Measurements from ENCODE around the gene CMTM1.
"Not testable (repeated sequence)": the region's sequence is repeated elsewhere in the genome, so short reads cannot be mapped to it uniquely, and the experiment has no call there.

The CMTM1 gene

GRCh38 chr16:66617010-66617434, 50.8 kb downstream of the CMTM1 start:
- no peak for DNase-seq

DNA sequence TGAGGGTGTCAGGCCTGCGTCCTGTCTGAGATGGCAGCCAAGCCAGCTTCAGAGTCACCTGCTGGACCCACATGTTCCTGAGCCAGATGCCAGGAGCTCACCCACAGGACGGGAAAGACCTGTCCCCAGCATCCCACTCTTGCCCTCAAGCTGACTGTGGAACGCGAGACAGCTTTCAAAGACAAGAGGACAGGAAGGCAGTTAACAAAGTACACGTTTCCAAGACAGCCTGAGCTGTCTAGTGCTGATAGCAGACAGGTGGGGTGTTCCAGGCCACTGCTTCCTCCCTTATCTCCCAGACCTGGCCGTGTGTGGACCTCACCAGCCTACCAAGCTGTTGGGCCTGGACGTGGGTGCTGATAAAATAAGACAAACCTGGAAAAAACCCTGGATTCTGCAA, 51.5 kb downstream of the CMTM1 start:
- DNase-seq: no peak

- no peak for DNase-seq
Observed at GRCh38 chr16:66618588-66619375, 52.5 kb downstream of the CMTM1 start.

DNA sequence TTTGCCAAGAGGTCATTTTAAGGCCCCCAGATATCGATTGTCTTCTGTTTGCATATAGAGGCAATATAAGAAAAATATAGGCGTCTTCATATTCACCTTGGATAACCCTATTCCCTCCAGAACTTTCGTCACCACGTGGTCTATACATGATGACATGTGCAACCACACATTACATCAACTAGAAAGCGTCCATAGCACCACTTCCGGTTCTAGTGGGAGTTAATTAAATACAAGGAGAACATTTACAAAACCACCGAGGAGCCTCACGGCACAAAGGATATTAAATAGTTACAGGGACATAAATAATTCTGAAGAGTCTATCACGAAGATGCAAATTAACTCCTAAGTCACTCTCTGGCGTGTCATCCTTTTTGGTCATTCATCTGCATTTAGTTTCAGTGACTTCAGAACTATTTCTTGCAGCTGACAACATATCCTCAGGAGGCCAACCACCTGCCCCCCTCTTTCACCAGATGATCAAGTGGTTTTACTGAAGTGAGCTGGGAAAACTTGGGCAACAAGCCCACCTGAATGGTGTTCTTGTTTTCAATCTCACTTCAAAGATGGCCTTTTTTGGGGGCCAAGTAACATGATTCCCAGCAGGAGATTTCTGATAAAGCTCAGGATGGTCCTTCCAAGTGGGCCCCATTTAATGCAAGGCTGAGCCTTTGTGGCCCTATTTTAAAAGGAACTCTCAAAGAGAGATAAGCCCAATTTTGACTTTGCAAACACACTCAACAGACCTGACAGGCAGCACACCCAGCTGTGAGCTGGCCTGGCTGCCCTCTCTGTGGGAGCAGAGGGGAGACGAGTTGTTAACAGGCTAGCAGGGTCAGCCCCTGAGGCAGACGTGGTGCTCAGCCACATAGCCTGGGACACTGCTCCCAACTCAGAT, 53.5 kb downstream of the CMTM1 start:
- DNase-seq: no peak

- no peak for DNase-seq
Observed at GRCh38 chr16:66620429-66620795, 54.2 kb downstream of the CMTM1 start.

DNA sequence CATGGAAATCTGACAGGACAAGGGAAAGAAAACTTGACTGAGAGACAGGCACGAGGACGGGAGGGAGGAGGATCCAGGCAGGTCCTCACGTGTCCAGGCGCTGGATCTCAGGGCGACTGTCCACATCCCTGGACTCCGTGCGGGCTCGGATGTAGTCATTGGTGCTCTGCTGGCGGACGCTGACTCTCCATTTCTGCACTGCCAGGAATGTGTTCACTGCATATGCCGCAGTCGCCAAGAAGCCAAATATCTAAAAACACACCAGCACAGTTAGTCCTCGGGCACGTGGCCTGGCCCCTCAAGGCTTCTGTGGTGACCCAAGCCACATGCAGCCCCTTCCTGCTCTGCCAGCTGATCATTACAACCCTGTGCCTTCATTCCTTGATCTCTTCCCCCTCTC, 55.7 kb downstream of the CMTM1 start:
- DNase-seq: no peak

GRCh38 chr16:66622863-66623262, 56.6 kb downstream of the CMTM1 start:
- no peak for DNase-seq

GRCh38 chr16:66623755-66624154, 57.5 kb downstream of the CMTM1 start:
- no peak for DNase-seq

- DNase-seq: not testable (repeated sequence)
Observed at GRCh38 chr16:66627611-66628378, 61.6 kb downstream of the CMTM1 start.

Data from right forelimb (tissue), 1 donor.